Endothelial cell (in vitro differentiated cells): Measurements from ENCODE around the gene BRINP1. TPM values are rescaled to one million over a fixed set of nuclear protein-coding genes. Genes with fewer than 3 reads are reported as not detected.

ENCODE experiments used
- DNase-seq: peaks from one replicate; pipeline ENCODE4 v3.0.0; 2021; ENCODE audit warnings: low spot score
- H3K27ac Mint-ChIP-seq: one replicate; pipeline ENCODE4 v1.8.0; 2021; ENCODE audit warnings: mixed read lengths, inconsistent platforms; ENCODE audit not compliant: unreplicated experiment
- H3K27me3 Mint-ChIP-seq: one replicate; pipeline ENCODE4 v1.8.0; 2021; ENCODE audit warnings: mild to moderate bottlenecking, moderate library complexity, mixed read lengths, inconsistent platforms; ENCODE audit not compliant: unreplicated experiment
- H3K36me3 Mint-ChIP-seq: one replicate; pipeline ENCODE4 v1.8.0; 2021; ENCODE audit warnings: mild to moderate bottlenecking, low read depth, mixed read lengths, inconsistent platforms; ENCODE audit not compliant: unreplicated experiment
- H3K4me1 Mint-ChIP-seq: one replicate; pipeline ENCODE4 v1.8.0; 2021; ENCODE audit warnings: mild to moderate bottlenecking, mixed read lengths, inconsistent platforms; ENCODE audit not compliant: unreplicated experiment
- H3K4me3 Mint-ChIP-seq: one replicate; pipeline ENCODE4 v1.8.0; 2021; ENCODE audit warnings: mild to moderate bottlenecking, mixed read lengths, inconsistent platforms; ENCODE audit not compliant: unreplicated experiment
- H3K9me3 Mint-ChIP-seq: one replicate; pipeline ENCODE4 v1.8.0; 2021; ENCODE audit warnings: mixed read lengths, inconsistent platforms; ENCODE audit not compliant: unreplicated experiment
- CTCF ChIP-seq: fragments of 200-600 bp; sonication (generic); IDR thresholded peaks from one replicate; pipeline ENCODE4 v1.5.0; 2021; ENCODE audit warnings: antibody characterized with exemption; ENCODE audit not compliant: unreplicated experiment
- total RNA-seq: library from RNA; stranded (reverse); fragmentation: NEBNext Ultra II Directional; extraction: Animal tissue kit (Norgen Biotek cat#: 25700); gene quantifications from one replicate; pipeline ENCODE4 v1.2.1, GENCODE V29; 2021; ENCODE audit not compliant: unreplicated experiment

The BRINP1 gene
- total RNA-seq, 1 donor from 2014 or later: 1.9 TPM

GRCh38 chr9:119240546-119240945, 128.7 kb downstream of the BRINP1 start:
- no peak overlapping the region for H3K4me3 Mint-ChIP-seq
- peaks cover 2% of the 10 kb centered on the region for H3K27me3 Mint-ChIP-seq
- no peaks in the 10 kb centered on the region for H3K36me3 Mint-ChIP-seq
- no peak for DNase-seq
- no peak overlapping the region for H3K27ac Mint-ChIP-seq
- no peaks in the 10 kb centered on the region for H3K9me3 Mint-ChIP-seq
- no peaks in the 10 kb centered on the region for H3K4me1 Mint-ChIP-seq
- TF ChIP-seq CTCF: no peak

DNA sequence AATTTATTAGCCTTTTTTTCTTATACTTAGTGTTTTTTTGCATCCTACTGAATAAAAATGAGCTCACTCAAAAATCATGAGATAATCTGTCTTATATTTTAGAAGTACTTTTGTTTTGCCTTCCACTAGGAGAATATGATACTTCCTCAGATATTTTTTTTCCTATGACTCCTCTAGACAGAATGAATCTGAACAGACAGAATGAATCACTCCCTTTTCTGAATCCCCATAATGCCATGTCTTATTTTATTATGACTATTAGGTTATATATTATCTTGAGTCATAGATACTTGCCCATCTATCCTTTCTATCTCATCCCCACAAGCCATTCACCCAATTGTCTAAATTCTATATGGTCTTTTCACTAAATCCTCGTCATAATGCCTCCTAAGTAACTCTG, 134.6 kb downstream of the BRINP1 start:
- Mint-ChIP-seq H3K27me3 (peaks cover 2% of the 10 kb centered on the region), H3K36me3 (no peaks in the 10 kb centered on the region), H3K4me3 (no peak overlapping the region), H3K4me1 (no peaks in the 10 kb centered on the region), H3K9me3 (no peaks in the 10 kb centered on the region), H3K27ac (no peak overlapping the region)
- no peak for DNase-seq
- TF ChIP-seq CTCF: no peak

DNA sequence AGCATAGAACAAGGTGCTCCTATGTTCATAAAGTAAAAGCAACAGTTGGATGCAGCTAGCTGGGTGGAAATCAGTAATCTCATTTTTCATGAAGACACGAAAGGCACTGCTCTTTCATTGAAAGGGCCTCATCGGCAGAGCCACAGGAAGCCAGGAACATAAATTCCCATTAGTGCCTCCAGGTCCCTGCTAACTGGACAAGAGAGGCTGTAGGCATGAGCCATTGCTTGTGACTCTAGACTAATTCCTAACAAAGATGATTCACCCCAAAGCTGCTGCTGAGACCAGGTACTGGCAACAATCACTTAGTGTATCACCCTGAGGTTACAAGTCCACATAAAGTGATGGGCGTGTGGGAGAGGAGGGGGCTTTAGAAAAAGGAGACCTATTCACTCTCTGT, 141.8 kb downstream of the BRINP1 start:
- Mint-ChIP-seq H3K9me3 (no peaks in the 10 kb centered on the region), H3K36me3 (no peaks in the 10 kb centered on the region), H3K27me3 (no peaks in the 10 kb centered on the region), H3K4me1 (peaks cover 3% of the 10 kb centered on the region), H3K4me3 (no peak overlapping the region), H3K27ac (no peak overlapping the region)
- no peak for DNase-seq
- TF ChIP-seq CTCF: no peak

DNA sequence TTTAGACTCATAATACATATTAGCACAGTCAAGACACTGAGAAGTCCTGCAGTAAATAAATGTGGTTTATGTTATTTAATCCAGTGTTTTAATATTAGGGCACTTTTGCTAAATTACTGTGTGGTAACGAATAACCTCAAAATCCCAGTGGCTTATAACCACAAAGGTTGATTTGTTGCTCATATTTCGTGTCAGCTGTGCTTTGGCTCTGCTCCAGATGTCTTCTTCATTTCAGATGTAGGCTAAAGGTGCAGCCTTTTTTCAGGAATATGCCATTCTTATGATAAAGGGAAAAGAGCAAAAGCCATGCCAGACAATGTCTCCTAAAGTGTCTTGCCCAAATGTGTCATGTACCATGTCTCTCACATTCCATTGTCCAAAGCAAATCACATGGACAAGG, 144.8 kb downstream of the BRINP1 start:
- no peak for DNase-seq
- no peak overlapping the region for H3K4me3 Mint-ChIP-seq
- H3K36me3 Mint-ChIP-seq: no peaks in the 10 kb centered on the region
- peaks cover 3% of the 10 kb centered on the region for H3K4me1 Mint-ChIP-seq
- TF ChIP-seq CTCF: no peak
- no peak overlapping the region for H3K27ac Mint-ChIP-seq
- no peaks in the 10 kb centered on the region for H3K27me3 Mint-ChIP-seq
- no peaks in the 10 kb centered on the region for H3K9me3 Mint-ChIP-seq

- H3K36me3 Mint-ChIP-seq: no peaks in the 10 kb centered on the region
- DNase-seq: no peak
- H3K27ac Mint-ChIP-seq: no peak overlapping the region
- no peaks in the 10 kb centered on the region for H3K9me3 Mint-ChIP-seq
- TF ChIP-seq CTCF: no peak
- peaks cover 1% of the 10 kb centered on the region for H3K27me3 Mint-ChIP-seq
- peaks cover 2% of the 10 kb centered on the region for H3K4me1 Mint-ChIP-seq
- H3K4me3 Mint-ChIP-seq: no peak overlapping the region
Measured at GRCh38 chr9:119221276-119221675, 148.0 kb downstream of the BRINP1 start.
